AG20443 (cell line): ENCODE results near the gene MEA1.
"Not testable (repeated sequence)": the region's sequence is repeated elsewhere in the genome, so short reads cannot be mapped to it uniquely, and the experiment has no call there.

ENCODE experiments used
- DNase-seq: peaks from one replicate; pipeline ENCODE4 v3.0.0; 2012; ENCODE audit warnings: low spot score, mixed read lengths

Gene MEA1

DNA sequence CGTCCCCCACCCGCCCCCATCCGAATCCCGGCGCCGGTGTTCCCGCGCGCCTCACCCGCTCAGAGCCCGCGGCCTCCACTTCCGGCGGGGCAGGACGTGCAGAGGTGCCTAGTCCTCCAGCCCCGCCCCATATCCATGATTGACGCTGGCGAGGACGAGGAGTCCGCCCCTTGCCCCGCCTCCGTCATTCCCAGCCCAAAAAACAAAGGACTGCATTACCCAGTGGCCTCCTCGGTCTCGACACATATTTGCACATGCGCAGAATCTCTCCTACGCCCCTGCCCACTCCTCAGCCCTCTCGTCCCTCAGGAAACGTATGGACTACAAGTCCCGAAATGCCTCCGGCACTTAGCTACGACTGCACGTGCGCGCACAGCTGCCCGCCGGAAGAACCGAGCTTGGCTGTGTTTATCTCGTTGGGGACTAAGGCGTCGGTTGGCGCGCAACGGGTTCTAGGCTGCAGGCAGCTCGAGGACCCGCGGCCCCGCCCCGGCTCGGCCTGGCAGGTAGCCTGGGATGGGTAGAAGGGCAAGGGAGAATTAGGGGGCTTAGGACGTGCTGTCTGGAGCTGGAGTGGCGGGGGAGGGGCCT, at the start of gene MEA1, which contains the start of gene KLHDC3:
Gene MEA1 (minus strand): TSS at position 104 of the 591 bp plus-strand sequence. CDS start 133 bp downstream, outside the sequence.
Gene KLHDC3 (plus strand): TSS at position 407 of the 591 bp plus-strand sequence. CDS start 2,944 bp downstream, outside the sequence.
- DNase-seq = peak; percentile 99

DNA sequence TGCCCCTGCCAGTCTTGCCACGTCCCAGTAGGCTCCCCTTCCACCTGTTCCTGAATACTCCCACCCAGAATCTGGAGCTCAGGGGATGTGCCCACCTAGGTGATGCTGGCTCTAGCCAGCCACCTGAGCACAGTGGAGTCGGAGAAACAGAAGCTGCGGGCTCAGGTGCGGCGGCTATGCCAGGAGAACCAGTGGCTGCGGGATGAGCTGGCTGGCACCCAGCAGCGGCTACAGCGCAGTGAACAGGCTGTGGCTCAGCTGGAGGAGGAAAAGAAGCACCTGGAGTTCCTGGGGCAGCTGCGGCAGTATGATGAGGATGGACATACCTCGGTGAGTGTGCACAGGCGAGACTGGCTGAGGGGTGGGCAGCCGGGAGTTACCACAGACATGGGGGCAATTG, 49.1 kb upstream of the MEA1 start:
- DNase-seq = no peak

GRCh38 chr6:43061861-43062260, 48.1 kb upstream of the MEA1 start:
- no peak for DNase-seq

DNA sequence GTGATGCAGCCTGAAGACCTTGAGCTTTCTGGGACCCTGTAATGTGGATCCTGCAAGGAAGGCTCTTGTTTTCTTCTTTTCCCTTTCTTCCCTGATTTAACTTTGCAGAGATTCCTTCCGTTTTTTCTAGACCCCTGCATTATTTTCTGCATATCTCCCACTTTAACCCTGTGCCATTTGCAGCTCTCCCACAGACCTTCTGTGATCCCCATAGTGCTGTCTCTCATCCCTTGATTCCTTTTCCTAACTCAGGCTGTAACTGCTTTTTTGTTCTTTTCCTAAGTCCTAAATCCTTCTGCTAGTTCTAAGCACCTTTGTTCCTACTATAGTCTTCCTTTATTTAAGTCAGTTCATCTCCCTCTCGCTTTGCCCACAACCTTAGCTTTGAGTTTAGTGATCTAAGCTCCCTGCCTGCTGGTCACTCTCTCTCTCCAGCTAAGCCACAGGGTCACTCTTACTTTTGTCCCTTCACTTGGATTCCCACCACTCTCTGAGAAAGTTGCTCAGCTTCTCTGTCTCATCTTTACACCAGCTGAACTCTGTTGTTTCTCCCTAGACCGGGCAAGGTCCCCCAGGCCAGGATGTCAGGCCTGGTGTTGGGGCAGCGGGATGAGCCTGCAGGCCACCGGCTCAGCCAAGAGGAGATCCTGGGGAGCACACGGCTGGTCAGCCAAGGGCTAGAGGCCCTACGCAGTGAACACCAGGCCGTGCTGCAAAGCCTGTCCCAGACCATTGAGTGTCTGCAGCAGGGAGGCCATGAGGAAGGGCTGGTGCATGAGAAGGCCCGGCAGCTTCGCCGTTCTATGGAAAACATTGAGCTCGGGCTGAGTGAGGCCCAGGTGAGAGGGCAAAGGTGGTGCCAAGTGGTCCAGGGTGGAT, 47.2 kb upstream of the MEA1 start:
- no peak for DNase-seq

DNA sequence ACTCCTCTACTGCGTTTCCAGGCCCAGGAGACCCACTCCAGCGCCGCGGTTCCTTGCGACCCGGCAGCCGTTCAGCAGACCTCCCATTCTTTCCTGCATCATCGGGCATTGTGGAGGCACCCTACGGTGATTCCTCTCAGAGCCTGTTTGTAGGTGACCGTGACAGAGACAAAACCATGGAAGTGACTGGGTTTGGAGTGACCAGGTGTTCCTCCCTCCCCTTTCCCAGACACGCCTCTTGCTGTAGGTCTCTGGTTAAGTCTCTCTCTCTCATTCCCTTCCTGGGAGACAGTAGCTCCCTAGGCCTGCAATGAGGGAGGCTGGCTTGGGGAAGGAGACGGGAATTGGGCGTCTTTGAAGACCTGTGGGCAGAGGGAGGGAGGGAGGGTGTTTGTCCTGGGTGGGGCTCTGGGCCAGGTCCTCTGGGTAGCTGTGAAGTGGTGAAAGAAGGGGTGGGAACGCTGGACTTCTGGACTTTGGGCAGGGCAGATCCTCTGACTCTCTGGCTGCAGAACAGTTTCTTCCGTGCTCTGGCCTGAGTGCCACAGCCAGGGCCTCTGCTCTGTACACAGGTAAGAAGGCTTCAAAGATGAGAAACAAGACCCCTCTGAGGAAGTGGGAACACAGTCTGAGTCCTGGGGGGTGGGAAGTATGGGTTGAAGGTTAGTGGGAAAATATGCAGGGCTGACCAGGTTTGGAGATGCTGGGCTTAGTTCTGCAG, 46.4 kb upstream of the MEA1 start:
- no peak for DNase-seq

DNA sequence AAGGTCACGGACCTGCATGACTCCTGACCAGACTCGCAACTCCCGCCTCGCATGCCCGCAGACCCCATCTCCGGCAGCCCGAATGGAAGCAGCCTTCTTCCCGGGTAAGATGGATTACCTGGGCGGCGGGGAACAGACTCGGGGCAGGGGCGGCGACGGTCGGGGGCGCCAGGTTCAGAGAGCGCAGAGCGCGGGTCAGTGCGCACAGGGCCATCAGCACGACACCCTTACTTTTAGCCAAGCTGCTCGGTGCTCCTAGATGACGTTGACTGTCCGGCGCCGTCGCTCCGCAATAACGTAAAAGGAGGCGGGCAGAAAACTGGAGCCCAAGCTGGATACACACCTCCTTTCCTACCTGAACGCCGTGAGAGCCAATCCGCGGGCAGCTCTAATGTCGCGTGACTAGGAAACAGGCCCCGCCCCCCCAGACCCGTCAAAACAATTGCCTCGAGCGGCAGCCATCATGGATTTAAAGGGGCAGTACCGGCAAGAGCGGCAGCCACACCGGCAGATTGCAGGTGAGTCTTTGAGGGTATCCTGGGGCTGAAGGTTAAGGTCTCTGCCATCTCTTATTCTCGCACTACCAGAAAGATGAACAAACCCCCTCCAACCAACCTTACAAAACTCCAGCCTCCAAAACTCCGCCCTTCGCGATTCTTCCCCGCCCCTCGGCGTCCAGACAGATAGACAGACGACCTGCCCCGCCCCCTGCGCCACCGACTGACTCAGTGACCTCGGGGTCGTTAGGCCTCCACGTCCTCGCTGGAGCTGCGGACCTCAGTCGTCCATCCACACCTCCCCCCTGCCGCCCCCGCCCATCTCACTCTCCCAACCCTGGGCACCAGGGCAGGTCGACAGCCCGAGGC, 45.7 kb upstream of the MEA1 start, which contains the start of the genes KLC4 and MRPL2:
Gene KLC4 (plus strand): TSS at position 464 of the 866 bp plus-strand sequence. CDS start 1,705 bp downstream, outside the sequence.
Gene MRPL2 (minus strand): TSS at position 267 of the 866 bp plus-strand sequence. CDS start 53 bp downstream, at position 214.
- DNase-seq = peak; percentile 99

GRCh38 chr6:43058531-43058930, 44.8 kb upstream of the MEA1 start:
- DNase-seq = no peak

DNA sequence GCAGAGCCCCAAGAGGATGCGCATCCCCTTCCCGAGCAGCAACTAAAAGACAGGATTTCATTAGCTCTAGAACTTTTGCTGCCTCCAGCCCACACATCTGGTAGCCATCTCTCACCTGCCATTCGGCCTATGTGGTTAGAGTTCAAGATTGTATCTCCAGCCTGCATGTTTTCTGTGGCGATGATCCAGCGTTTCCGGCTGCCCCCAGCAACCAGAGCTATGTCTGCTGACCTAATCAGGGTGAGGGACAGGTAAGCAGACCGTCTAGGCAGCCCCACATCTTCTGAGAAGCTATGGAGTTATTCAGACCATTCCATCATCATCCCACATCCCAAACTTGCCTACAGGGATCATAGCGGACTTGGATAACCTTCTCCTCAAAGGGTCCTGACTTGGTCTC, 42.2 kb upstream of the MEA1 start:
- no peak for DNase-seq

DNA sequence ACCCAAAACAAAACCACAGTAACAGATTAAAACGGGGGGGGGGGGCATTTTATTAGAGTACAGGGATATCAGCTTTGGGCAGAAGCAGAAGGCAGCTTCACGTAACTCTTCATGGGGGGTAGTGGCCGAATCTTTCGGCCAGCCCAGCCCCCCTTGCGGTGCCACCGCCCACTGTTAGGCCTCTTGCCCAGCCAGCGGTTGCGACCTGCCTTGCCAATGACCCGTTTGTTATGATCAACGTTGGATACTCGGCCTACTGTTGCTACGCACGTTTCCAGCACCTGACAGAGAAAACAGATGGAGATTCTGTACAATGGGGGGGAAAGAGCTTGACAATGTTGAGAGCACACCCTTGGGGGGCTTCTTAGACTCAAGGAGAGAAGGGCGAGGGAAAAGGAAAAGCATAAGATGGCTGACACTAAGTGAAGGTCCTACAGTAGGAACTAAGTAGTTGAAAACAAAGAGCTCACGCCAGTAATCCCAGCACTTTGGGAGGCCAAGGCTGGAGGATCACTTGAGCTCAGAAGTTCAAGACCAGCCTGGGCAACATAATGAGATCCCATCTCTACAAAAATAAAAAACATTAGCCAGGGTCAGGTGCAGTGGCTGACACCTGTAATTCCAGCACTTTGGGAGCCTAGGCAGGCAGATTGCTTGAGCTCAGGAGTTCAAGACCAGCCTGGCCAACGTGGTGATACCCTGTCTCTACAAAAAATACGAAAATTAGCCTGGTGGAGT, 40.6 kb upstream of the MEA1 start:
- no peak for DNase-seq

GRCh38 chr6:43053545-43054205, 39.9 kb upstream of the MEA1 start, which contains the start of gene CUL7:
TSS of gene CUL7 (minus strand) at chr6:43053851. CDS start at chr6:43052788, 1,063 bp downstream.
- DNase-seq = peak; percentile 99

GRCh38 chr6:43052842-43053544, 39.2 kb upstream of the MEA1 start:
- peak; percentile 39 for DNase-seq

DNA sequence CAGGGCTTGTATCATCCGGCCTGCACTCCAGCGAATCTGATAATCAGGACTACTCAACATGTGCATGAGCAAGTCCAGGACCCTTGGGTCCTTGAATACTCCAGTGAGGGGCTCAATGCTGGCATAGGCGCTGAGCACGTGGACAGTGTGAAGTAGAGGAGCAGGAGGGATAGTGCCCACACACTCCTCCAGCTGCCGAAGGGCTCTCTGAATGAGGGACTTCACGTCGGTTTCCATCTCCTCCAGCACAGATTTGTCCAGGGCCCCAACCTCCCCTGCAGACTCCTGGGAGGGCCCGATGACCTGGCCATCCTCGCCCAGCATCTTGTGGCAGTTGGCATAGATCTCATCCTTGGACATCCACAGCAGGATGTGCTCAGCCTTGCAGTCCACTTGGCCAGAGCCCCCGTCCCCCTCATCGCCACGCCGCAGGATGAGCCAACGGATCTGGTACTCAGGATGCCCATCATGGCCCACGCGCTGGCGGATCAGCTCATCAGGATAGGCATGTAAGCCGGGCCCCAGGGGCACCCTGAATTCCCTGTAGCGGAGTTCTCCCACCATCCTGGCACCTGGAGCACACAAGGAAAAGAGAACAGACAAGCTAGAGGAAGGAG, 38.6 kb upstream of the MEA1 start:
- no peak for DNase-seq

- no peak for DNase-seq
Observed at GRCh38 chr6:43050981-43051380, 37.2 kb upstream of the MEA1 start.

- no peak for DNase-seq
Observed at GRCh38 chr6:43047998-43048397, 34.3 kb upstream of the MEA1 start.

GRCh38 chr6:43045371-43045930, 31.7 kb upstream of the MEA1 start:
- no peak for DNase-seq

GRCh38 chr6:43043310-43043709, 29.6 kb upstream of the MEA1 start:
- no peak for DNase-seq

DNA sequence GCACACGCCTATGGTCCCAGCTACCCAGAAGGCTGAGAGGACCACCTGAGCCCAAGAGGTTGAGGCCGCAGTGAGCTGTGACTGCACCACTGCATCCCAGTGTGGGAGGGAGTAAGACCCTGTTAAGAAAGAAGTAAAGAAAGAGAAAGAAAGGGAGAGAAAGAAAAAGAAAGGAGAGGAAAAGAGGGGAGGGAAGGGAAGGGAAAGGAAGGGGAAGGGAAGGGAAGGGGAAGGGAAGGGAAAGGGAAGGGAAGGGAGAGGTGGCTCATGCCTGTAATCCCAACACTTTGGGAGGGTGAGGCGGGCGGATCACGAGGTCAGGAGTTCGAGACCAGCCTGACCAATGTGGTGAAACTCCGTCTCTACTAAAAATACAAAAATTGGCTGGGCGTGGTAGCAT, 27.7 kb upstream of the MEA1 start:
- not testable (repeated sequence) for DNase-seq

GRCh38 chr6:43040542-43041257, 27.0 kb upstream of the MEA1 start:
- DNase-seq = no peak
